NCI-H1048 (cell line): ENCODE results near the gene ZNF516.

Experiments used
- DNase-seq: peaks from one replicate; lab custom pipeline; 2025; lab: John Stamatoyannopoulos, UW

Gene ZNF516

GRCh38 chr18:76380127-76380729 lies 114.8 kb downstream of the ZNF516 start:
- DNase-seq = no peak

- DNase-seq = no peak
These were observed 115.6 kb downstream of the ZNF516 start for GRCh38 chr18:76379226-76380126.

- DNase-seq = no peak
These were observed 116.4 kb downstream of the ZNF516 start for GRCh38 chr18:76378526-76379215.

DNA sequence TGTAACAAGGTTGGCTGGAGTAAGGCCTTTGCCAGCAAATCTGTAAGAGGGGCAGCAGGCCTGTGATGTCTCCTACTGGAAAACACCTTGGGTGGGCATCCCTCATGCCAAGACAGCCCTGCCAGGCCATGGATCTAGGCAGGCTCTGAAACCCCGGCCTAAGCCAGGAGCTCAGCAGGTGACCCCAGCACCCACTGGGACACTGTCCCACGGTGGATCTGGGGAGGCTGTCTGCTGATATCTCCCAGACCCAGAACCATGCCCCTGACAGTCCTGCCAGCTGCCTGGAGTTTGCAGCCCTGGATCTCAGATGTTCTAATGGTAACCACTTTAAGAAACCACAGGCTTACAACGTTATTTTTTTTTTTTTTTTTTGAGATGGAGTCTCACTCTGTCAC lies 117.7 kb downstream of the ZNF516 start:
- no peak for DNase-seq

DNA sequence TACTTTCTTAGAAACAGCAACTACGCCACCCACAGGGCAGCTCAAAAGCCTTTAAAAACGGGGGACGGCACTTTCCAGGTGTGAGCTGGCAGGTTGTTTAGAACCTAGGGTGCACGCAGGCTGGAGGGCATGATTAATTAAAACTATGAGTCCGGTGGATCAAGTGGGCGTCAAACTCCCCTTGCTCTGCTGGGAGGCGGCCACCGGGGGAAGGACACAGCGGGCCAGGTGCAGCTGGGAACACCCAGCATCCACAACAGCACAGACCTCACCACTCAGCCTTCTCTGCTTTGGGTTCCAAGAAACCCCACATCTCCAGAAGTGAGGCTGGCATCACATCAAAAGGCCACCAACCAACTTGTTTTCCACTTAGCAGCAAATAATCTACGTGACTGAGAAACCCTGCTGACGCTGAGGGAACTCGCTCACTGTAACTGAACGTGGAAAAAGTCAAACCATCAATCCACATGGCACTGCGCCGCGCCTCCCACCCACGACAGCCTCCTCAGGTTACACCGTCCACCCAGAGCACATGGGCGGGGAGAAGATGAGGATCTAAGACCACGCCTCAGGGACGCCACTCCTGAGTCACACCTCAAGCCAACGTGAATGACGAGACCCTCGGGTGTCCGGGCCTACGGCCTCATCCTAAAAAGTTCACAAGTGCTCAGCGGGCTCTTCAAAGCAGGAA lies 118.2 kb downstream of the ZNF516 start:
- no peak for DNase-seq

- no peak for DNase-seq
These were observed 118.8 kb downstream of the ZNF516 start for GRCh38 chr18:76376225-76376624.

- DNase-seq = no peak
These were observed 120.4 kb downstream of the ZNF516 start for GRCh38 chr18:76374330-76375281.

DNA sequence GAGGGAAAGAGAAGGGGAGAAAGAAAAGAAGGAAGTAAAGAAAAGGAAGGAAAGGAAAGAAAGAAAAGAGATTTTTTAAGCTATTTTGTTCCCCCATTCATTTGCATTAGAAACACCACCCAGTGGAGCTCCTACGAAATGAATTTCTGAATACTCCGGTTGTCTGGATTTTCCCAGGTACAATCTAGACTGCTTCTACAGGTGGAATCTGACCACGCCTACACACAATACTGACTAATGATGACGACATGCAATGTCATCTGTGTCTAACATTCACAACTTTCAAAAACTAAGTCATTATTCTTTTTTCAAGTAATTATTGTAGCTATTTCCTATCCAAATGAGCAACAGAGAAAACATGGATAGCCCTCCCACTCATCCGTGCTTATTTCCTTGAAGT lies 121.7 kb downstream of the ZNF516 start:
- DNase-seq = no peak

- no peak for DNase-seq
These were observed 123.5 kb downstream of the ZNF516 start for GRCh38 chr18:76371301-76372203.

- no peak for DNase-seq
These were observed 124.4 kb downstream of the ZNF516 start for GRCh38 chr18:76370686-76371085.

- no peak for DNase-seq
These were observed 124.8 kb downstream of the ZNF516 start for GRCh38 chr18:76370201-76370600.

DNA sequence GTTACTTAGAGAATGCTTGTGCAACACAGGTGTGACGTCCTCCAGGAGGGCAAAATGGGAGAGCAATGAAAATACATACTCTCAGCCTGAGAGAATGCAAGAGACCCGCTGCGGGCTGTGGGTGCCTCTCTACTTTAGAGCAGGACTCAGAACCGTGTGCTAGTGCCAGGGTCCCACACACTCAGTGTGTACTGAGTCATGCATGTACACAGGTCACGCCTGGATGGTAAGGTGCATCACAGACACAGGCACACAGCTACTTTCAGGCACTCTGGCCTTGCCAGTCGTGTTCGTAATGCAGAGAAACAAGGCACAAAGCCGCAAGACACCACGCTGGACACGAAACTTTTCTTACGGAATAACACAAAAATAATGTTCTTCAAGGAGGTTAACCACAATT lies 125.3 kb downstream of the ZNF516 start:
- DNase-seq = no peak

DNA sequence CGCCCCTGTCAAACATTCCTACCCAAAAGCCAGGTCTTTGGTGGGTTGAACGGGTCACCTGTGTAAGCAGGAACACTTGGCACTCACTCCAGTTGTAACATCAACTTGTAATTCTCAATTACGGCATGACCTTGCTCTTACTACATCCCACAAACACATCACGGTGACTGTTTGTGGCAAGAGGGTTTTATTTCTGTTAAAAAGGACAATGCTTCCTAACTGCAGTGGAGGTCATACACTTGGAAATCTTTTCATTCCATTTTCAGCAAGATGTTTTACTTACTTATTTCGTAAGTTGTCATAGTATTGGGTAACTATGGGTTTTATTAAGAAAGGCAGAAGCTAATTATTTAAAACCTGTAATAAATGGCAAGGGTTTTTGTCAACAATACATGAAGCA lies 126.1 kb downstream of the ZNF516 start:
- DNase-seq = no peak

- DNase-seq = no peak
These were observed 126.8 kb downstream of the ZNF516 start for GRCh38 chr18:76368271-76368670.

DNA sequence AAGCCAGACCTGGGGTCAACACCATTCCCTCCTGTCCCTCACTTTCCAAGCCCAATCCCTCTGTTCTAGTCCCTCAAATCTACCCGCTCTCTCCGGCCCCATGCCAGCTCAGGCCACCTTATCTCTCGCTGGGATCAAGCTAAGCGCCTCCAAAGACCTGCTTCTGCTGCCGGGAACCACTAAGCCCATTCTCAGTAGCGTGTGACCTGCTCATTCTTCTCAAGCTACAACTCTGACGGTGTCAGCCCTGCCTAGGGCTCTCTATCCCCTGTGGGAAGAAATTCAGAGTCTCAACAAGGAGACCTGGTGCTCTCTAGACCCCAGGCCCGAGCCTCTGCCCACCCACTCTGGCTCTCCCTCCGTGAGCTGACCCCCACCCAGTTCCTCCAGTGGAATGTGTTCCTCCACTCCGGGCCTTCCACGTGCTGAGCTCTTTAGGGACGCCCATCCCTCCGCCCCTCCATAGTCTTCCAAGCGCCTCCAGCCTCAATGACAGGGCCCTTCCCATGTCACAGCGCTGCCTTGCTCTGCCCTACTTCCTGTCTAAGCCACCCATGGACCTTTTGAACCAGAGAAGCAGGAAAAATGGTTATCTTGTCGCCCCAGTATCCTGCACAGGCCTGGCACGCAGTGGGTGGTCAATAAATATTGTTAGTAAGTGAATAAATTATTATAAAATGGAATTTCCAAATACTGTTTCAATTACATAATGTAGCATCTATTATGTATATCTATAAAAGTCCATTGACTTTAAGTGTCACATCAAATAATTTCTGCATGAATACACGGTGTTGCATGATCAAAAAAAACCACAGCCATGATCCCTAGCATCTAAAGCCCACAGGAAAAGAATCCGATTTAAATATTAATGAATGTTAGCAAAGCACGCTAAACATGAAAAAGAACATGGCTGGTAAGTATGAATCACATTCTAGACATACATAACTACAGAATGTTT lies 127.6 kb downstream of the ZNF516 start:
- no peak for DNase-seq

GRCh38 chr18:76365561-76365960 lies 129.5 kb downstream of the ZNF516 start:
- no peak for DNase-seq

DNA sequence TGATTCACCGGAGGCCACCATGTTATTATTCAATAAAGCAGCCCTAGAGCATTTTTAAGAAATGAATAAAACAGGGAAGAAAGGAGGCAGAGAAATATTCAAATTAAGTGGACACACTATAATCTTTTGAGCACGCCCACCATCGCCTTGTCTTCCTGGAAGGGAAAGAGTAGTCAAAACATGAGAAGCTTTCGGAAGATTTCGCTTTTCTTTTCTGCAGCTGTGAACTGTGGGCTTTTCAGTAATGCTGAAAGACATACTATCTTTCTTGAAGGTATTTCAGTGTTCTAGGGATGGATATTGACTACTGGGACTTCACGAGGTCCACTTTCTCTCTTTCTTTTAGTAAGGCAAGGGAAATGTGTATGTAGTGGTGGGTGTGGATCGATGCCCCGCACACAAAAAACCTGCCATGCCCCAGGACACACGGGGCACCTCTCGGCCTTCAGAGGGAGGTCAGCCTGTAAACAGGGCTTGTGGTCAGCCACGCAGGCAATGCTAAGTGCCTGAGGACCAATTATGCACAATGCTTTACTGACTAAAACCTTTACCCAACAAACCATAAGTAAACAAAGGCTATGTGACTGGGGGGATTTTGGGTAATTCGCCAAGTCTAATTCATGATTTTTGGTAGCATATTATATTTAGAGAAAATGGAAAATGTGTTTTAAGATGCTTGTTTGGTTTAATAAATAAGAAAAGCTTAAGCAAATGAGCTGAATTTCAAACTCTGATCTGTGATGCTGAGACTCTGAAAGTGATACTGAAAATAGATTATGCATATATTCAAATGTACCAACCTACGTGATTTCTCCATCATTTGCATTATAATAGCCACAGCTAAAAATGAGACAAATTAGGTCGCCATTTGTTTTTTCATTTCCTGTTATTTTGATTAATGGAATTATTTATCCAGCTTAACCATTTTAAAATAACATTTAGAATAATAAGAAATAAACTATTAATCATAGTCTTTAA lies 130.5 kb downstream of the ZNF516 start:
- DNase-seq = no peak
